AG10803 (cell line): ENCODE results near the gene THOC7.

Experiments
- DNase-seq: peaks from one replicate; pipeline ENCODE4 v3.0.0; 2010; ENCODE audit warnings: low read depth
- H3K4me3 ChIP-seq: 2 replicates; pipeline ENCODE4 v1.5.1; 2011; ENCODE audit warnings: mild to moderate bottlenecking, low read length, control low read depth
- CTCF ChIP-seq: conservative IDR thresholded peaks from 2 replicates; pipeline ENCODE4 v1.5.1; 2011; ENCODE audit warnings: mild to moderate bottlenecking, low read length, control low read depth, inconsistent platforms

The THOC7 gene

GRCh38 chr3:63860776-63861175 is 2.8 kb downstream of the THOC7 start:
- no peak for DNase-seq
- H3K4me3 ChIP-seq, result no peak overlapping the region
- TF ChIP-seq CTCF, result no peak

GRCh38 chr3:63857311-63857710 is 6.3 kb downstream of the THOC7 start:
- DNase-seq, result peak; percentile 19
- H3K4me3 ChIP-seq, result no peak overlapping the region
- TF ChIP-seq CTCF, result no peak

GRCh38 chr3:63855333-63855940 is 8.2 kb downstream of the THOC7 start:
- no peak for TF ChIP-seq CTCF

GRCh38 chr3:63853106-63853505 is 10.5 kb downstream of the THOC7 start:
- DNase-seq, result no peak
- no peak overlapping the region for H3K4me3 ChIP-seq
- no peak for TF ChIP-seq CTCF

More at GRCh38 chr3:63855333-63855940, 8.2 kb downstream of the THOC7 start:
- no peak for DNase-seq
- H3K4me3 ChIP-seq, result no peak overlapping the region

- TF ChIP-seq CTCF, result no peak
- DNase-seq, result no peak
- no peak overlapping the region for H3K4me3 ChIP-seq
These were observed 12.3 kb downstream of the THOC7 start for GRCh38 chr3:63851287-63851686.

- TF ChIP-seq CTCF, result no peak
- H3K4me3 ChIP-seq, result no peak overlapping the region
- DNase-seq, result no peak
These were observed 14.4 kb downstream of the THOC7 start for GRCh38 chr3:63849175-63849574.

GRCh38 chr3:63847718-63848450 is 15.7 kb downstream of the THOC7 start:
- no peak for TF ChIP-seq CTCF
- no peak for DNase-seq
- no peak overlapping the region for H3K4me3 ChIP-seq
